ENCODE results near the gene LILRB5.

DNA sequence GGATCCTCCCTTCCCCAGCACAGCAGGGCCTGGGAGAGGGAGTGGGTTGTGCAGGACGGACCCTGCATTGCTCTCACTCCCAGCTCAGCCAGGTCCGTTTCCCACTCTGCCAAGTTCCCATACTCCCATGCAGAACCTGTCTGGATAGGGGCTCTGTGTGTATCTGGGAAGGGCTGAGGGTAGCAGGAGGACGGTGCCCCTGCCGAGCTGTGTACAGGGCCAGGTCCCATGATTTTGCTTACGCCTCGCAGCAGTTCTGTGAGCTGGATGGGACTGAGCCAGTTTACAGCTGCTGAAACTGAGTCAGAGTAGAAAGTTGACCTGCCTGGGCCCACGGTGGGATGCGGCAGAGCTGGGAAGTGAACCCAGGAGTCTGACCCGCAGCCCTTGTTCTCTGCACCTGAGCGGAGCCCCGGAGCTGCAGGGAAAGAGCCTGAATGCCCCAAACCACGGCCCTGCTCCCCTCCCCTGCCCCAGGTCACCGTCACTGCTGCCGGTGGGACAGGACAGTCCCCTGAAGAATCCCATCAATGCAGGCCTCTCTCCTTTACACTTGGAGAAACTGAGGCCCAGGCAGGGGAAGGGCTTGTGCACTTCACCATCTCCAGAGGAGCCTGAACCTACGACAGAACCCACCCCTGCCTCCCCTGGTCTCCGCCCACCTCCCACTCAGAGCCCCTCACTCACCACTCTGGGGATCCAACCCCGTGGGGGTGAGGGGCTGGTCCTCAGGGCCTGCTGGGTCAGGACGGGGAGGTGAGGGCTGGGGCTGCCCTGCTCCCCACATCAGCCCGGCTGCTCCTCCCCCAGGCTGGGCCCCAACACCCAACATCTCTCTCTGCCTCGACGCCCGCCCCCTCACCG is 3.5 kb downstream of the LILRB5 start:
- TF ChIP-seq ZNF263 (CRISPR knock-in tag; IDR thresholded peaks at IDR 0.05; ENCODE audit: low read depth) = no peak
- TF ChIP-seq, protein P1, sequence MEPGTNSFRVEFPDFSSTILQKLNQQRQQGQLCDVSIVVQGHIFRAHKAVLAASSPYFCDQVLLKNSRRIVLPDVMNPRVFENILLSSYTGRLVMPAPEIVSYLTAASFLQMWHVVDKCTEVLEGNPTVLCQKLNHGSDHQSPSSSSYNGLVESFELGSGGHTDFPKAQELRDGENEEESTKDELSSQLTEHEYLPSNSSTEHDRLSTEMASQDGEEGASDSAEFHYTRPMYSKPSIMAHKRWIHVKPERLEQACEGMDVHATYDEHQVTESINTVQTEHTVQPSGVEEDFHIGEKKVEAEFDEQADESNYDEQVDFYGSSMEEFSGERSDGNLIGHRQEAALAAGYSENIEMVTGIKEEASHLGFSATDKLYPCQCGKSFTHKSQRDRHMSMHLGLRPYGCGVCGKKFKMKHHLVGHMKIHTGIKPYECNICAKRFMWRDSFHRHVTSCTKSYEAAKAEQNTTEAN (CRISPR knock-in tag; IDR thresholded peaks at IDR 0.05) = no peak
- TF ChIP-seq ZNF121 (CRISPR knock-in tag; IDR thresholded peaks at IDR 0.05) = no peak
- TF ChIP-seq, protein P2, sequence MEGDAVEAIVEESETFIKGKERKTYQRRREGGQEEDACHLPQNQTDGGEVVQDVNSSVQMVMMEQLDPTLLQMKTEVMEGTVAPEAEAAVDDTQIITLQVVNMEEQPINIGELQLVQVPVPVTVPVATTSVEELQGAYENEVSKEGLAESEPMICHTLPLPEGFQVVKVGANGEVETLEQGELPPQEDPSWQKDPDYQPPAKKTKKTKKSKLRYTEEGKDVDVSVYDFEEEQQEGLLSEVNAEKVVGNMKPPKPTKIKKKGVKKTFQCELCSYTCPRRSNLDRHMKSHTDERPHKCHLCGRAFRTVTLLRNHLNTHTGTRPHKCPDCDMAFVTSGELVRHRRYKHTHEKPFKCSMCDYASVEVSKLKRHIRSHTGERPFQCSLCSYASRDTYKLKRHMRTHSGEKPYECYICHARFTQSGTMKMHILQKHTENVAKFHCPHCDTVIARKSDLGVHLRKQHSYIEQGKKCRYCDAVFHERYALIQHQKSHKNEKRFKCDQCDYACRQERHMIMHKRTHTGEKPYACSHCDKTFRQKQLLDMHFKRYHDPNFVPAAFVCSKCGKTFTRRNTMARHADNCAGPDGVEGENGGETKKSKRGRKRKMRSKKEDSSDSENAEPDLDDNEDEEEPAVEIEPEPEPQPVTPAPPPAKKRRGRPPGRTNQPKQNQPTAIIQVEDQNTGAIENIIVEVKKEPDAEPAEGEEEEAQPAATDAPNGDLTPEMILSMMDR (IDR thresholded peaks at IDR 0.05) = no peak
- no peak for TF ChIP-seq NR2C2 (CRISPR knock-in tag; IDR thresholded peaks at IDR 0.05)
- TF ChIP-seq ZNF138 (CRISPR knock-in tag; conservative IDR thresholded peaks at IDR 0.05) = no peak
- TF ChIP-seq, protein P3, sequence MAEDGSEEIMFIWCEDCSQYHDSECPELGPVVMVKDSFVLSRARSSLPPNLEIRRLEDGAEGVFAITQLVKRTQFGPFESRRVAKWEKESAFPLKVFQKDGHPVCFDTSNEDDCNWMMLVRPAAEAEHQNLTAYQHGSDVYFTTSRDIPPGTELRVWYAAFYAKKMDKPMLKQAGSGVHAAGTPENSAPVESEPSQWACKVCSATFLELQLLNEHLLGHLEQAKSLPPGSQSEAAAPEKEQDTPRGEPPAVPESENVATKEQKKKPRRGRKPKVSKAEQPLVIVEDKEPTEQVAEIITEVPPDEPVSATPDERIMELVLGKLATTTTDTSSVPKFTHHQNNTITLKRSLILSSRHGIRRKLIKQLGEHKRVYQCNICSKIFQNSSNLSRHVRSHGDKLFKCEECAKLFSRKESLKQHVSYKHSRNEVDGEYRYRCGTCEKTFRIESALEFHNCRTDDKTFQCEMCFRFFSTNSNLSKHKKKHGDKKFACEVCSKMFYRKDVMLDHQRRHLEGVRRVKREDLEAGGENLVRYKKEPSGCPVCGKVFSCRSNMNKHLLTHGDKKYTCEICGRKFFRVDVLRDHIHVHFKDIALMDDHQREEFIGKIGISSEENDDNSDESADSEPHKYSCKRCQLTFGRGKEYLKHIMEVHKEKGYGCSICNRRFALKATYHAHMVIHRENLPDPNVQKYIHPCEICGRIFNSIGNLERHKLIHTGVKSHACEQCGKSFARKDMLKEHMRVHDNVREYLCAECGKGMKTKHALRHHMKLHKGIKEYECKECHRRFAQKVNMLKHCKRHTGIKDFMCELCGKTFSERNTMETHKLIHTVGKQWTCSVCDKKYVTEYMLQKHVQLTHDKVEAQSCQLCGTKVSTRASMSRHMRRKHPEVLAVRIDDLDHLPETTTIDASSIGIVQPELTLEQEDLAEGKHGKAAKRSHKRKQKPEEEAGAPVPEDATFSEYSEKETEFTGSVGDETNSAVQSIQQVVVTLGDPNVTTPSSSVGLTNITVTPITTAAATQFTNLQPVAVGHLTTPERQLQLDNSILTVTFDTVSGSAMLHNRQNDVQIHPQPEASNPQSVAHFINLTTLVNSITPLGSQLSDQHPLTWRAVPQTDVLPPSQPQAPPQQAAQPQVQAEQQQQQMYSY (CRISPR knock-in tag; IDR thresholded peaks at IDR 0.05) = no peak
- no peak for TF ChIP-seq TCF7 (CRISPR knock-in tag; IDR thresholded peaks at IDR 0.05; ENCODE audit: low read depth)
- TF ChIP-seq RELA (CRISPR knock-in tag; IDR thresholded peaks at IDR 0.05; ENCODE audit: borderline replicate concordance) = no peak
- TF ChIP-seq ZNF423 (CRISPR knock-in tag; IDR thresholded peaks at IDR 0.05) = no peak
- TF ChIP-seq ATF1 (CRISPR knock-in tag; IDR thresholded peaks at IDR 0.05) = no peak
- no peak for TF ChIP-seq ELF4 (CRISPR knock-in tag; IDR thresholded peaks at IDR 0.05; ENCODE audit: low read depth)
